IPS-NIHi7 (cell line): Measurements from ENCODE around the gene PCDHB9.
"Not testable (repeated sequence)": the region's sequence is repeated elsewhere in the genome, so short reads cannot be mapped to it uniquely, and the experiment has no call there.

Experiments used
- DNase-seq: peaks from one replicate; pipeline ENCODE4 v3.0.0; 2012; ENCODE audit warnings: mixed read lengths; ENCODE audit errors: extremely low spot score

Gene PCDHB9

GRCh38 chr5:141188682-141189081, 1.7 kb downstream of the PCDHB9 start:
- not testable (repeated sequence) for DNase-seq

GRCh38 chr5:141189131-141189530, 2.2 kb downstream of the PCDHB9 start:
- not testable (repeated sequence) for DNase-seq

GRCh38 chr5:141192110-141192725, 5.3 kb downstream of the PCDHB9 start, which contains the start of gene PCDHB10:
Gene PCDHB10, plus strand, starts transcription at chr5:141192353. Its CDS starts 200 bp downstream, at chr5:141192553.
- peak; percentile 67 for DNase-seq

GRCh38 chr5:141194332-141194731, 7.4 kb downstream of the PCDHB9 start:
- DNase-seq, result not testable (repeated sequence)

GRCh38 chr5:141196363-141196762, 9.4 kb downstream of the PCDHB9 start:
- no peak for DNase-seq

GRCh38 chr5:141199359-141200235, 12.6 kb downstream of the PCDHB9 start, which contains the start of gene PCDHB11:
Gene PCDHB11, plus strand, starts transcription at chr5:141199627. Its CDS starts 148 bp downstream, at chr5:141199775.
- DNase-seq, result peak; percentile 24

GRCh38 chr5:141201126-141201525, 14.2 kb downstream of the PCDHB9 start:
- DNase-seq, result not testable (repeated sequence)

- not testable (repeated sequence) for DNase-seq
Observed at GRCh38 chr5:141201646-141202045, 14.7 kb downstream of the PCDHB9 start.

GRCh38 chr5:141208478-141208877, 21.5 kb downstream of the PCDHB9 start, which contains the start of gene PCDHB12:
Gene PCDHB12, plus strand, starts transcription at chr5:141208719. Its CDS starts 189 bp downstream, at chr5:141208908.
- DNase-seq, result peak; percentile 23

- not testable (repeated sequence) for DNase-seq
Observed at GRCh38 chr5:141210281-141210680, 23.3 kb downstream of the PCDHB9 start.

GRCh38 chr5:141210849-141211248, 23.9 kb downstream of the PCDHB9 start:
- DNase-seq, result not testable (repeated sequence)

- peak; percentile 19 for DNase-seq
Observed at GRCh38 chr5:141213656-141214339, 26.8 kb downstream of the PCDHB9 start, which contains the start of gene PCDHB13. Gene PCDHB13, plus strand, starts transcription at chr5:141213919. Its CDS starts 205 bp downstream, at chr5:141214124.

GRCh38 chr5:141214583-141214982, 27.6 kb downstream of the PCDHB9 start:
- not testable (repeated sequence) for DNase-seq

- not testable (repeated sequence) for DNase-seq
Observed at GRCh38 chr5:141215504-141215903, 28.5 kb downstream of the PCDHB9 start.

GRCh38 chr5:141216035-141216434, 29.1 kb downstream of the PCDHB9 start:
- DNase-seq, result not testable (repeated sequence)

GRCh38 chr5:141223112-141223783, 36.3 kb downstream of the PCDHB9 start, which contains the start of gene PCDHB14:
Gene PCDHB14, plus strand, starts transcription at chr5:141223343. Its CDS starts 163 bp downstream, at chr5:141223506.
- peak; percentile 76 for DNase-seq

GRCh38 chr5:141224844-141225243, 37.9 kb downstream of the PCDHB9 start:
- not testable (repeated sequence) for DNase-seq

- DNase-seq, result not testable (repeated sequence)
Observed at GRCh38 chr5:141225421-141225820, 38.5 kb downstream of the PCDHB9 start.

GRCh38 chr5:141234109-141234667, 47.2 kb downstream of the PCDHB9 start:
- DNase-seq, result no peak

- not testable (repeated sequence) for DNase-seq
Observed at GRCh38 chr5:141235922-141236321, 49.0 kb downstream of the PCDHB9 start.
